PC-9 (cell line): Measurements from ENCODE around the gene PTEN.

Experiments
- EZH2 ChIP-seq: fragments of 200-600 bp; sonication (generic); IDR thresholded peaks from 2 replicates; pipeline ENCODE4 v1.8.0; 2017; ENCODE audit warnings: antibody characterized with exemption, low read depth
- TF ChIP-seq, protein P1 (sequence below): fragments of 200-600 bp; sonication (generic); conservative IDR thresholded peaks from 2 replicates; pipeline ENCODE4 v1.6.1; 2017; ENCODE audit warnings: mixed run types, antibody characterized with exemption, mild to moderate bottlenecking, moderate library complexity

GRCh38 chr10:87931836-87932230 lies 68.4 kb downstream of the PTEN start:
- TF ChIP-seq, protein P1, sequence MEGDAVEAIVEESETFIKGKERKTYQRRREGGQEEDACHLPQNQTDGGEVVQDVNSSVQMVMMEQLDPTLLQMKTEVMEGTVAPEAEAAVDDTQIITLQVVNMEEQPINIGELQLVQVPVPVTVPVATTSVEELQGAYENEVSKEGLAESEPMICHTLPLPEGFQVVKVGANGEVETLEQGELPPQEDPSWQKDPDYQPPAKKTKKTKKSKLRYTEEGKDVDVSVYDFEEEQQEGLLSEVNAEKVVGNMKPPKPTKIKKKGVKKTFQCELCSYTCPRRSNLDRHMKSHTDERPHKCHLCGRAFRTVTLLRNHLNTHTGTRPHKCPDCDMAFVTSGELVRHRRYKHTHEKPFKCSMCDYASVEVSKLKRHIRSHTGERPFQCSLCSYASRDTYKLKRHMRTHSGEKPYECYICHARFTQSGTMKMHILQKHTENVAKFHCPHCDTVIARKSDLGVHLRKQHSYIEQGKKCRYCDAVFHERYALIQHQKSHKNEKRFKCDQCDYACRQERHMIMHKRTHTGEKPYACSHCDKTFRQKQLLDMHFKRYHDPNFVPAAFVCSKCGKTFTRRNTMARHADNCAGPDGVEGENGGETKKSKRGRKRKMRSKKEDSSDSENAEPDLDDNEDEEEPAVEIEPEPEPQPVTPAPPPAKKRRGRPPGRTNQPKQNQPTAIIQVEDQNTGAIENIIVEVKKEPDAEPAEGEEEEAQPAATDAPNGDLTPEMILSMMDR = no peak
- TF ChIP-seq EZH2 = no peak
